NCI-H1694 (cell line): ENCODE measurements around the gene GGCT.

Source experiments
- DNase-seq: peaks from one replicate; lab custom pipeline; 2025; lab: John Stamatoyannopoulos, UW

Gene GGCT

DNA sequence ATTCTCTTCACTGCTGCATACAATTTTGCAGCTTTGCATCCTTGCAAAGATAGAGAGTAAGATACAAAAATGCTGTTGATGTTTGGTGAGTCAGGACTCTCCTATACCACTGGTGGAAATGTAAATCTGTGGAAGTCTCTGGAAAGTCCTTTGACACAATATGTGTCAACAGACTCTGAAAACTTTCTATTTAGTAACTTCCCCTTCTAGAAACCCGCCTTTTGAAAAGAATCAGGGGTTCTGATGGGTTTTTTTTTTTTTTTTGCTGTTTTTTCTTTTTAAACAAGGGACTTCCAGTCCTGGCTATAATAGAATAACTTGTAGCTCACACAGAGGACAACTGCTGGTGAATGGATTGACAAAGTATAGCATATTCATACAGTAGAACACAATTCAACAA lies 42.5 kb downstream of the GGCT start:
- no peak for DNase-seq

GRCh38 chr7:30460246-30460633 lies 44.4 kb downstream of the GGCT start:
- no peak for DNase-seq

DNA sequence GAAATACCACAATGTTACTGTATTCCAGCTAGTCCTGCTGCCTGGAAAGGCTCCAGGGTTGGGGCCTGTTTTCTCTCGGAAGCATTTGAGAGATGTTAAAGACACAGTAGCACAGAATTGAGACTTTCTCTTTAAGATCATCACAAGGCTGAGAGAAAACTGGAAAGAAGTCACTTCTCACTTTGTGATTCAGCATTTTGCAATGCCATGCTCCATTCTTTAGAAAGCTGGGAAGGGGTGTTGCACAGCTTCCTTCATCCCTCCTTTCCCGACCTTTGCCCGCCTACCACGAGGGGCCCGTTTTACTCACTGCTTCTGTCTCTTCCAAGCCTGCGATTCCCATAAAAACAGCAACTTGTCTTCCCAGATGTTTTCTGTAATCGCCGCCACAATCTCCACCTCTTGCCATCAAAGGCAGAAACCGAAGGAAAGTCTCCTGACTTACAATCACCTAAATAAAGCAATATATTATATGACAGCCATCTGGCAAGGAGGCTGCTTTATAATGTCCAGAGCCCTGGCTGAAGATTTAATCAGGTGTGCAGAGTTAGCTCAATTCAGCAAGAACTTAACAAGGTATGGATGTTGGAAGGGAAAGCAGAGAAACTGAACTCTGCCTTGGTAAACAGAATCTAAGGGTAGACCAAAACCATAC lies 44.9 kb downstream of the GGCT start:
- no peak for DNase-seq

DNA sequence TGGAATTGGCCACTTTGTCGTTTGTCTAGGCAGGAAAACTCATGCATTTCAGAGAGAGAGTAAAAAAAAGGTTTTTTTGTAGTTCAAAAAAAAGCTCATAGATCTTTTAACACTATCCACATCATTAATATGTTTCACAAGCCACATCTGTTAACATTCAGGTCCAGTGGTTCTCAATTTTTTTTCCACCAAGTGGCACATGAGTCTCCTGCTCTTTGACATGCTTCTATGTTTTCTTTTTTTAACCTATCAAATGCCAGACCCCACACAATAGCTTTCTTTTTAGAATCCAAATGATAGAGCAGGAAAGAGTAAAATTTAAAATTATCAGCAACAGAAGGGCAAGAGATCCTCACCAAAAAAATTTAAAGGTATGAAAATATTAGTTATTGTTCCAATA lies 46.3 kb downstream of the GGCT start:
- DNase-seq = no peak

DNA sequence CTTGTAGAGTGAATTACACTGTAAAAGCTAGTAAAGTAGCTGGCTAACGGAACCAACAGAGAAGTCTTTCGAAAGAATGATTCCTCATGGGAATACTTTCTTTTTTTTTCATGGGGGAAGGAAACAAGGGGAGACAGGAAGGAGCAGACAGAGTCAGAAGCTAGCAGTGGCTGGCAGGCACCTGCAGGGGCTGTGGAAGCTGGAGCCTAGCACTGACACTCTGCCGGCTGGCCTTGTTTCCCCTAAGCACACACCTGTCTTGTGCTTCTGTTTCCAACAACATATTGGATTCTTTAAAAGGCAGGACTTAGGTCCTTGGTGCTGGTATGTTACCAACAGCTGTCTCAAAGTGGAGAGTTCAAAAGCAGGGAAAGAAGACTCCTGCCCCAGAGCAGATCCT lies 50.7 kb downstream of the GGCT start:
- DNase-seq = no peak

DNA sequence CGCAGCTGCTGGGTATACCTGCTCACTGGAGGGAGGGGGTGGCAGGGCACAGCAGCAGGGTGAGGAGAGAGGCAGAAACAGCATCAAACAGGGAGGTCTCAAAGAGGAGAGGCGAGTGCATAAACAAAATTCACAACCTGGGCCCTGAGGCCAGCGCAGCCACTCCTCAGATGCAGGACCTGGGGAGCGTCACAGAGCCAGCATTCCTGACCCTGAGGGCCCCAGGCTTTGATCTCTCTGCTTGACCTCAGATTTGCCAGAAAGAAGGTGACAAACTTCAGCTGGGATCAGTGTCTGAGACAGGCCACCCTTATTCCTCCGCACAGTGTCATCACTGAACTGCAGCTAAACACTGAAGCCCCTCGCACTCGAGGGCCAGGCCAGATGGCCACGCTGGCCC lies 51.6 kb downstream of the GGCT start:
- no peak for DNase-seq

GRCh38 chr7:30452280-30452930 lies 52.2 kb downstream of the GGCT start:
- no peak for DNase-seq

DNA sequence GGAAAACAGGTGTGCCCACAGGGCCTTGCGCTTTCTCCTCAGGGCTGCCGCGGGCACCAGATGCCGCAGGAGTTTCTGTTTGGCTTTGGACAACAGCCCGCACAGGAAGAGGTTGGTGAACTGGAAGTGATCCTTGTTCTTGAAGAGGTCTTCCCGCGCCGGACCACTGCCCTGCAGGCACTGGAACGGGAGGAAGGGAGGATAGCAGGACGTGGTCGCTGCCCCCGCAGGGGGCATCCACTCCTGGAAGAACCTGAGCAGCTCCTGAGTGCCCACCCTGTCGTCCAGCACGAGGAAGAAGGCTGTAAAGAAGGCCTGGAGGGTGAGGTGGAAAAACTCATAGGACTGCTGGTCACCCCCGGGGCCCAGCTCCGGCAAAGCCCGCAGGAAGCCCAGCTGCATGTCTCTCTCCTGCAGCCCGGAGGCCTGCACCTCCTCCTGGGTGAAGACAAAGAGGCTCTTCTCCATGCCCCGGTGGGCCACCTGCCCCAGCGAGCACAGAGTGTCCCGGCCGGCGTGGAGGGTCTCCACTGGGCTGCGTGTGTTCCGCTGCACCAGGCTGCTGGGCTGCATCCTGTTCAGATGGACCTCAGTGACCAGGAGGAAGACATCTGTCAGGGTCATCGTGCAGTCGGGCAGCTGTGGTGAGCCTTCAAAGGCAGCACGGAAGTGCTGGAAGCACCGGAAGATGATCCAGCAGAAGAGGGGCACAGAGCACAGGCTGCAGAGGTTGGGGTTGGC lies 52.9 kb downstream of the GGCT start:
- DNase-seq = no peak

GRCh38 chr7:30450983-30451497 lies 53.6 kb downstream of the GGCT start:
- DNase-seq = no peak

- no peak for DNase-seq
Measured at GRCh38 chr7:30450240-30450982, 54.2 kb downstream of the GGCT start.

DNA sequence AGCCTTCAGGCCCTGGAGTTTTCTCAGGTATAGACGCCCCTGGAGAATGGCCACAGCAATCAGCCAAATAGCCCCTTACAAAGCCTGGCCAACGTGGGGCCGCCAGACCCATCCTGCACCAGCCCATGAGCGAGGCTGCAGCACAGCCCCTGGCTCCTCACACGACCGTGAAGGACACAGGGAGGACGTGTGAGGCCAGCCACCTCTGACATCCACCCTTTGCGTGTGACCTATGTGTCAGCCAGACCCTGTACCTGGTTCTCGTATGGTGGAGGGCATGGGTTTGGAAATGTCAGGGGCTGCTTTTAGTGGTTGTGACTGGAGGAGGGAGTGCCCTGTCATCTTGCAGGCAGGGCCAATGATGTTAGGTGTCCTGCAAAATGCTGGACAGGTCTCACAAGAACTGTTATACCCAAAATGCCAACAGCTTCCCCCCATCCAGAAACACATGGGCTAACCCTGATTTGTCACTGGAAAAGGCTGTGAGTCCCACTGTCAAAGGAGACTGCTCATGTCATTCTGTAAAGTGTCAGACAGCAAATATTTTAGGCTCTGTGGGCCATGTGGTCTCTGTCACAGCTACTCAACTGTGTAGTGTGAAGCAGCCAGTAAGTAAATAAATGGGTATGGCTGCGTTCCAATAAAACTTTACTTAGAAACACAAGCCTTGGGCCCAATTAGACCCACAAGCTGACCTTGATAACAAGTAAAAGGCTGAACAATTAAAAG lies 56.0 kb downstream of the GGCT start:
- DNase-seq = no peak

DNA sequence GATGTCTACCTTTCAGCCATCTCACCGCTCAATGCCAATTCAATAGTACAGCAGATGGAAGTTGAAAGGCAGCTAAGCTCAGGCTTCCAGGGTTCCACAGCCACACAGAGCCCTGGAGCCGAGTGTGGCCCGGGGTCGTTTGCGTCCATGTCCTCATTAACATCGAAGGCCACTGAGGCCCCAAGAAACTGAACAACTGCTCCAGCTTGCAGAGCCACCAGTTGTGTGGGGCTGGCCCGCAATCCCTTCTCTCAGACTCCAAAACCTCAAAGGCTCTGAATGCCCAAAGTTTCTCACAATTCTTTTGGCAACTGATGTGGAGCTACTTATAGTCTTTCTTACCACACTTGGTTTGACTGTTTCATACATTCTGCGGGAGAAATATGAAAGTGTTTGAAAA lies 57.2 kb downstream of the GGCT start:
- no peak for DNase-seq
